K562 (cell line): Measurements from ENCODE around the gene ARAP1. TPM values are rescaled to one million over a fixed set of nuclear protein-coding genes. Genes with fewer than 3 reads are reported as not detected.

Source experiments
- BCL6 ChIP-seq: fragments of 250-450 bp; sonication (Bioruptor Pico); IDR thresholded peaks from 2 replicates; pipeline ENCODE4 v1.4.0; 2020
- CHCHD3 ChIP-seq: fragments of 250-450 bp; sonication (Bioruptor Pico); IDR thresholded peaks from 2 replicates; pipeline ENCODE4 v2.1.2; 2022; ENCODE audit warnings: mild to moderate bottlenecking
- KHSRP ChIP-seq: fragments of 450-650 bp; IDR thresholded peaks from 2 replicates; pipeline ENCODE4 v1.6.1; 2017
- NCOA2 ChIP-seq, 2 experiments: fragments of 450-650 bp; IDR thresholded peaks; 2 replicates each; pipeline ENCODE4 v1.6.1; 2018; ENCODE audit warnings: mild to moderate bottlenecking in 2 of 2, moderate library complexity in 1 of 2; ENCODE audit not compliant: partially characterized antibody in 2 of 2
- NUFIP1 ChIP-seq: fragments of 450-650 bp; IDR thresholded peaks from 2 replicates; pipeline ENCODE4 v1.6.1; 2018; ENCODE audit not compliant: partially characterized antibody
- TRIM24 ChIP-seq, 2 experiments: fragments of 450-650 bp; IDR thresholded peaks; 2 replicates each; pipeline ENCODE4 v1.6.1; 2016
- ZNF124 ChIP-seq: sonication (generic); formaldehyde crosslinking; IDR thresholded peaks from 2 replicates; pipeline ENCODE4 v1.8.1; 2022; ENCODE audit warnings: missing genetic modification reagents
- polyA plus RNA-seq, 8 experiments: library from polyadenylated mRNA; depleted of rRNA in 4 of 8; stranded (reverse) in 5 of 8; unstranded in 3 of 8; fragments of >200 nt; fragmentation: Nextera tagmentation in 2 of 8; fragmentation: Illumina TruSeq in 1 of 8; extraction: Ambion mirVana in 2 of 8; extraction: Trizol in 1 of 8; gene quantifications; 2 replicates each; pipeline versions ENCODE4 v1.2.1 to v1.2.3, GENCODE V29; 2011 to 2014; ENCODE audit warnings: inconsistent platforms in 1 of 8, missing spikeins in 1 of 8
- total RNA-seq, 7 experiments: library from RNA; depleted of rRNA in 6 of 7; stranded (reverse); fragments of >200 nt in 6 of 7; fragmentation: Illumina TruSeq in 2 of 7; extraction: Trizol in 2 of 7; gene quantifications; 2 replicates each; pipeline versions ENCODE4 v1.2.1 to v1.2.3, GENCODE V29; 2011 to 2021; ENCODE audit warnings: low replicate concordance in 1 of 7
- TF ChIP-seq, protein P1 (sequence below), 2 experiments: fragments of 450-650 bp; IDR thresholded peaks; 2 replicates each; pipeline ENCODE4 v1.6.1; 2016; ENCODE audit warnings: mild to moderate bottlenecking in 2 of 2, borderline replicate concordance in 1 of 2, low read depth in 1 of 2, moderate library complexity in 1 of 2
- TF ChIP-seq, protein P2 (sequence below): sonication (generic); formaldehyde crosslinking; IDR thresholded peaks from 2 replicates; pipeline ENCODE4 v1.8.1; 2023; ENCODE audit warnings: mild to moderate bottlenecking, missing genetic modification reagents
- TF ChIP-seq, protein P3 (sequence below), 2 experiments: fragments of 450-650 bp; IDR thresholded peaks; 2 replicates each; pipeline ENCODE4 v1.6.1; 2018; ENCODE audit warnings: mild to moderate bottlenecking in 2 of 2, low read depth in 1 of 2; ENCODE audit not compliant: partially characterized antibody in 2 of 2
- TF ChIP-seq, protein P4 (sequence below): IDR thresholded peaks from 3 replicates; pipeline ENCODE4 v1.6.1; 2011; ENCODE audit warnings: borderline replicate concordance, mild to moderate bottlenecking; ENCODE audit not compliant: insufficient read length, insufficient read depth

Gene ARAP1
- total and polyA plus RNA-seq, 9 of the 15 experiments (the other 6 are each of a cell fraction or from before 2014, with no cell fraction given) = 0.23 to 67.0 (median 24.6) TPM

DNA sequence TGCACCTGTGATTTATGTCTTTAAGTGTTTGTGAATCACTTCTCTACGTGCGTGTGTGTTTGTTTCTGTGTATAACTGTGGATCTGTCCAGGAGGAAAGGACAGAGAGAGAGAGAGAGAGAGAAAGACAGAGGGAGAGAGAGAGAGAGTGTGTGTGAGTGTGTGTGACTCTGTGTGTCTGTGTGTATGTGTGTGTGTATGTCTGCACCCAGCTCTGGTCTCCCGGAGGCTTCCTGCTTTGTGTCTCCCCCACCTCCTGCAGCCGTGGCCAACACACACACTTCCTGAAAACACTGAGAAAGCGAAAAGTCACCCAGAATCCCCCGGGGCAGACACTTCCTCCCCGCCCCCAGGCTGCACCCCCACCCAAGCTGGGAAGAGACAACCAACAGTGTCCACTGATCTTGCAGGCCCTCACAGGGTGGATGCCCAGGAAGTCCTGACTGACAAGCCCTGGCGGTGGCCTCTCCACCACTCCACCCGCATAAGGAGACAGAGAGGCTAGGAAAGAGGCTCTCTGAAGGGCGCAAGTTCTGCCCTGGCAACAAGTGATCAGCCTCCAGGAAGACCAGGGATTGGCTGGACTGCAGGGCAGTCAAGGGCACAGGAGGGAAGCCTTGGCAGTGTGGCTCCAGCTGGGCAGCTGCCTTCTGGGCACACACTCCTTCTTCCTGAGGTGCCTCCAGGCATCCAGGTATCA is 30.0 kb downstream of the ARAP1 start (continued):
- TF ChIP-seq, protein P1, sequence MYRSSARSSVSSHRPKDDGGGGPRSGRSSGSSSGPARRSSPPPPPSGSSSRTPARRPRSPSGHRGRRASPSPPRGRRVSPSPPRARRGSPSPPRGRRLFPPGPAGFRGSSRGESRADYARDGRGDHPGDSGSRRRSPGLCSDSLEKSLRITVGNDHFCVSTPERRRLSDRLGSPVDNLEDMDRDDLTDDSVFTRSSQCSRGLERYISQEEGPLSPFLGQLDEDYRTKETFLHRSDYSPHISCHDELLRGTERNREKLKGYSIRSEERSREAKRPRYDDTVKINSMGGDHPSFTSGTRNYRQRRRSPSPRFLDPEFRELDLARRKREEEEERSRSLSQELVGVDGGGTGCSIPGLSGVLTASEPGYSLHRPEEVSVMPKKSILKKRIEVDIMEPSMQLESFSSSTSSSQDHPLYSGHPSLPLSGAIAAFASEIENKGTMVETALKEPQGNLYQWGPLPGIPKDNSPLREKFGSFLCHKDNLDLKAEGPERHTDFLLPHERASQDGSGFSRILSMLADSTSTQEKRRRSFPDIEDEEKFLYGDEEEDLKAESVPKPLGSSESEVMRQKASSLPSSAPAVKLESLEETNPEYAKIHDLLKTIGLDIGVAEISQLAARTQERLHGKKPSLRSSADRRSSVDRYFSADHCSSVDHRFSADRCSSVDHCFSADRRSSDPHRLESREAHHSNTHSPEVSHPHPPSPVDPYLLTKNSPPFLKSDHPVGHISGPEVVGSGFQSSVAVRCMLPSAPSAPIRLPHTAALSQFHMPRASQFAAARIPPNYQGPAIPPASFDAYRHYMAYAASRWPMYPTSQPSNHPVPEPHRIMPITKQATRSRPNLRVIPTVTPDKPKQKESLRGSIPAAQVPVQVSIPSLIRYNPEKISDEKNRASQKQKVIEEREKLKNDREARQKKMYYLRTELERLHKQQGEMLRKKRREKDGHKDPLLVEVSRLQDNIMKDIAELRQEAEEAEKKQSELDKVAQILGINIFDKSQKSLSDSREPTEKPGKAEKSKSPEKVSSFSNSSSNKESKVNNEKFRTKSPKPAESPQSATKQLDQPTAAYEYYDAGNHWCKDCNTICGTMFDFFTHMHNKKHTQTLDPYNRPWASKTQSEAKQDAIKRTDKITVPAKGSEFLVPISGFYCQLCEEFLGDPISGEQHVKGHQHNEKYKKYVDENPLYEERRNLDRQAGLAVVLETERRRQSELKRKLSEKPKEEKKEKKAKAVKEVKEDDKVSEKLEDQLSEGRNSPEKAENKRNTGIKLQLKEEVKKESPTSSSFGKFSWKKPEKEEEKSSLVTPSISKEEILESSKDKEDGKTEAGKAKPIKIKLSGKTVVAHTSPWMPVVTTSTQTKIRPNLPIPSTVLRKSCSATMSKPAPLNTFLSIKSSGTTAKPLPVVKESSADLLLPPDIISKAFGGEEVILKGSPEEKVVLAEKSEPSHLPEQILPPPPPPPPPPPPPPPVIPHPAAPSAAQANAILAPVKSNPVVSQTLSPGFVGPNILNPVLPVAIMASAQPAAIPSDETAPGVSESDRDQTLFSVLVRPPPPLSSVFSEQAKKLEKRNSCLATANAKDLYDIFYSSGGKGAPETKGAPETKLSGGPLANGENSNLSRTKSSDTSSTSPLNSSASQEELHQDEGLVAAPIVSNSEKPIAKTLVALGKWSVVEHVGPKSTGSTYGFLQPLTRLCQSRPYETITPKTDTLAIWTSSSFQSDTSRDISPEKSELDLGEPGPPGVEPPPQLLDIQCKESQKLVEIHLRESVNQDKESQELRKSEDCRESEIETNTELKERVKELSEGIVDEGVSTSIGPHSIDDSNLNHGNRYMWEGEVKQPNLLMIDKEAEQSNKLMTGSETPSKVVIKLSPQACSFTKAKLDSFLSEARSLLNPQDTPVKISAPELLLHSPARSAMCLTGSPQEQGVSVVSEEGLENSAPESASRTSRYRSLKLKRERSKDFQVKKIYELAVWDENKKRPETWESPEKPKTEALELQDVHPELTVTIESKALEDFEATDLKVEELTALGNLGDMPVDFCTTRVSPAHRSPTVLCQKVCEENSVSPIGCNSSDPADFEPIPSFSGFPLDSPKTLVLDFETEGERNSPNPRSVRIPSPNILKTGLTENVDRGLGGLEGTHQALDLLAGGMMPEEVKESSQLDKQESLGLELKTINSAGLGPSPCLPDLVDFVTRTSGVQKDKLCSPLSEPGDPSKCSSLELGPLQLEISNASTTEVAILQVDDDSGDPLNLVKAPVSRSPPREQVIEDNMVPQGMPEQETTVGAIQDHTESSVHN (IDR thresholded peaks at IDR 0.05; ENCODE audit: borderline replicate concordance in 1 of 2, low read depth in 1 of 2) = 0 out of 4 replicates have a peak, but pooled peaks of 1 of the 2 experiments have one; percentile 28
- TF ChIP-seq, protein P2, sequence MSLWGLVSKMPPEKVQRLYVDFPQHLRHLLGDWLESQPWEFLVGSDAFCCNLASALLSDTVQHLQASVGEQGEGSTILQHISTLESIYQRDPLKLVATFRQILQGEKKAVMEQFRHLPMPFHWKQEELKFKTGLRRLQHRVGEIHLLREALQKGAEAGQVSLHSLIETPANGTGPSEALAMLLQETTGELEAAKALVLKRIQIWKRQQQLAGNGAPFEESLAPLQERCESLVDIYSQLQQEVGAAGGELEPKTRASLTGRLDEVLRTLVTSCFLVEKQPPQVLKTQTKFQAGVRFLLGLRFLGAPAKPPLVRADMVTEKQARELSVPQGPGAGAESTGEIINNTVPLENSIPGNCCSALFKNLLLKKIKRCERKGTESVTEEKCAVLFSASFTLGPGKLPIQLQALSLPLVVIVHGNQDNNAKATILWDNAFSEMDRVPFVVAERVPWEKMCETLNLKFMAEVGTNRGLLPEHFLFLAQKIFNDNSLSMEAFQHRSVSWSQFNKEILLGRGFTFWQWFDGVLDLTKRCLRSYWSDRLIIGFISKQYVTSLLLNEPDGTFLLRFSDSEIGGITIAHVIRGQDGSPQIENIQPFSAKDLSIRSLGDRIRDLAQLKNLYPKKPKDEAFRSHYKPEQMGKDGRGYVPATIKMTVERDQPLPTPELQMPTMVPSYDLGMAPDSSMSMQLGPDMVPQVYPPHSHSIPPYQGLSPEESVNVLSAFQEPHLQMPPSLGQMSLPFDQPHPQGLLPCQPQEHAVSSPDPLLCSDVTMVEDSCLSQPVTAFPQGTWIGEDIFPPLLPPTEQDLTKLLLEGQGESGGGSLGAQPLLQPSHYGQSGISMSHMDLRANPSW (CRISPR knock-in tag) = no peak
- TF ChIP-seq, protein P3, sequence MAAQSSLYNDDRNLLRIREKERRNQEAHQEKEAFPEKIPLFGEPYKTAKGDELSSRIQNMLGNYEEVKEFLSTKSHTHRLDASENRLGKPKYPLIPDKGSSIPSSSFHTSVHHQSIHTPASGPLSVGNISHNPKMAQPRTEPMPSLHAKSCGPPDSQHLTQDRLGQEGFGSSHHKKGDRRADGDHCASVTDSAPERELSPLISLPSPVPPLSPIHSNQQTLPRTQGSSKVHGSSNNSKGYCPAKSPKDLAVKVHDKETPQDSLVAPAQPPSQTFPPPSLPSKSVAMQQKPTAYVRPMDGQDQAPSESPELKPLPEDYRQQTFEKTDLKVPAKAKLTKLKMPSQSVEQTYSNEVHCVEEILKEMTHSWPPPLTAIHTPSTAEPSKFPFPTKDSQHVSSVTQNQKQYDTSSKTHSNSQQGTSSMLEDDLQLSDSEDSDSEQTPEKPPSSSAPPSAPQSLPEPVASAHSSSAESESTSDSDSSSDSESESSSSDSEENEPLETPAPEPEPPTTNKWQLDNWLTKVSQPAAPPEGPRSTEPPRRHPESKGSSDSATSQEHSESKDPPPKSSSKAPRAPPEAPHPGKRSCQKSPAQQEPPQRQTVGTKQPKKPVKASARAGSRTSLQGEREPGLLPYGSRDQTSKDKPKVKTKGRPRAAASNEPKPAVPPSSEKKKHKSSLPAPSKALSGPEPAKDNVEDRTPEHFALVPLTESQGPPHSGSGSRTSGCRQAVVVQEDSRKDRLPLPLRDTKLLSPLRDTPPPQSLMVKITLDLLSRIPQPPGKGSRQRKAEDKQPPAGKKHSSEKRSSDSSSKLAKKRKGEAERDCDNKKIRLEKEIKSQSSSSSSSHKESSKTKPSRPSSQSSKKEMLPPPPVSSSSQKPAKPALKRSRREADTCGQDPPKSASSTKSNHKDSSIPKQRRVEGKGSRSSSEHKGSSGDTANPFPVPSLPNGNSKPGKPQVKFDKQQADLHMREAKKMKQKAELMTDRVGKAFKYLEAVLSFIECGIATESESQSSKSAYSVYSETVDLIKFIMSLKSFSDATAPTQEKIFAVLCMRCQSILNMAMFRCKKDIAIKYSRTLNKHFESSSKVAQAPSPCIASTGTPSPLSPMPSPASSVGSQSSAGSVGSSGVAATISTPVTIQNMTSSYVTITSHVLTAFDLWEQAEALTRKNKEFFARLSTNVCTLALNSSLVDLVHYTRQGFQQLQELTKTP (IDR thresholded peaks at IDR 0.05; ENCODE audit: low read depth in 1 of 2, partially characterized antibody in 2 of 2) = no peak
- no peak for TF ChIP-seq NCOA2 (IDR thresholded peaks at IDR 0.05; ENCODE audit: partially characterized antibody in 2 of 2)
- no peak for TF ChIP-seq NUFIP1
- TF ChIP-seq, protein P4, sequence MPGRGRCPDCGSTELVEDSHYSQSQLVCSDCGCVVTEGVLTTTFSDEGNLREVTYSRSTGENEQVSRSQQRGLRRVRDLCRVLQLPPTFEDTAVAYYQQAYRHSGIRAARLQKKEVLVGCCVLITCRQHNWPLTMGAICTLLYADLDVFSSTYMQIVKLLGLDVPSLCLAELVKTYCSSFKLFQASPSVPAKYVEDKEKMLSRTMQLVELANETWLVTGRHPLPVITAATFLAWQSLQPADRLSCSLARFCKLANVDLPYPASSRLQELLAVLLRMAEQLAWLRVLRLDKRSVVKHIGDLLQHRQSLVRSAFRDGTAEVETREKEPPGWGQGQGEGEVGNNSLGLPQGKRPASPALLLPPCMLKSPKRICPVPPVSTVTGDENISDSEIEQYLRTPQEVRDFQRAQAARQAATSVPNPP = no peak
- TF ChIP-seq KHSRP = 0 out of 2 replicates have a peak, but pooled peaks have one; percentile 49
- TF ChIP-seq BCL6 (CRISPR knock-in tag) = no peak
- no peak for TF ChIP-seq ZNF124 (CRISPR knock-in tag)
- TF ChIP-seq CHCHD3 (CRISPR knock-in tag) = no peak
- TF ChIP-seq TRIM24 (IDR thresholded peaks at IDR 0.05) = no peak
